Measurements from ENCODE around the gene OR6C75. TPM values are rescaled to one million over a fixed set of nuclear protein-coding genes. Genes with fewer than 3 reads are reported as not detected.

Gene OR6C75
- total and polyA plus RNA-seq, 2 donors (not counting 3 experiments of a cell fraction or from before 2014, with no cell fraction given) = not detected

Other genes with a start within 250 kb of the OR6C75 start
- not detected in 2 replicates for gene OR9K2, start 236.6 kb upstream of the OR6C75 start, total RNA-seq
- gene OR9K2, start 236.6 kb upstream of the OR6C75 start, polyA plus RNA-seq = not detected in 2 replicates
- gene OR10A7, start 141.9 kb upstream of the OR6C75 start, total RNA-seq = not detected in 2 replicates
- gene OR10A7, start 141.9 kb upstream of the OR6C75 start, polyA plus RNA-seq = not detected in 2 replicates
- not detected in 2 replicates for gene OR6C74, start 118.4 kb upstream of the OR6C75 start, total RNA-seq
- gene OR6C74, start 118.4 kb upstream of the OR6C75 start, polyA plus RNA-seq = not detected in 2 replicates
- not detected in 2 replicates for gene OR6C6, start 66.4 kb upstream of the OR6C75 start, total RNA-seq
- gene OR6C6, start 66.4 kb upstream of the OR6C75 start, polyA plus RNA-seq = not detected in 2 replicates
- gene OR6C1, start 48.6 kb upstream of the OR6C75 start, total RNA-seq = not detected in 2 replicates
- gene OR6C1, start 48.6 kb upstream of the OR6C75 start, polyA plus RNA-seq = not detected in 2 replicates
- not detected in 2 replicates for gene OR6C3, start 32.2 kb upstream of the OR6C75 start, total RNA-seq
- not detected in 2 replicates for gene OR6C3, start 32.2 kb upstream of the OR6C75 start, polyA plus RNA-seq
- gene OR6C65, start 37.6 kb downstream of the OR6C75 start, total RNA-seq = not detected in 2 replicates
- not detected in 2 replicates for gene OR6C65, start 37.6 kb downstream of the OR6C75 start, polyA plus RNA-seq
- not detected in 2 replicates for gene OR6C76, start 63.3 kb downstream of the OR6C75 start, total RNA-seq
- not detected in 2 replicates for gene OR6C76, start 63.3 kb downstream of the OR6C75 start, polyA plus RNA-seq
- gene OR6C2, start 81.1 kb downstream of the OR6C75 start, total RNA-seq = not detected in 2 replicates
- gene OR6C2, start 81.1 kb downstream of the OR6C75 start, polyA plus RNA-seq = not detected in 2 replicates
- gene OR6C70, start 107.2 kb downstream of the OR6C75 start, total RNA-seq = not detected in 2 replicates
- gene OR6C70, start 107.2 kb downstream of the OR6C75 start, polyA plus RNA-seq = not detected in 2 replicates
- not detected in 2 replicates for gene OR6C68, start 129.4 kb downstream of the OR6C75 start, total RNA-seq
- not detected in 2 replicates for gene OR6C68, start 129.4 kb downstream of the OR6C75 start, polyA plus RNA-seq
- gene OR6C4, start 186.6 kb downstream of the OR6C75 start, total RNA-seq = not detected in 2 replicates
- not detected in 2 replicates for gene OR6C4, start 186.6 kb downstream of the OR6C75 start, polyA plus RNA-seq
- gene OR2AP1, start 209.5 kb downstream of the OR6C75 start, total RNA-seq = not detected in 2 replicates
- not detected in 2 replicates for gene OR2AP1, start 209.5 kb downstream of the OR6C75 start, polyA plus RNA-seq